NT2/D1 (cell line): ENCODE data around the gene SRPX2.
A peak's percentile ranks its signal among the peaks of the same experiment; 100 is the strongest.

Experiments used
- DNase-seq: peaks from one replicate; pipeline ENCODE4 v3.0.0-alpha.2; 2011; ENCODE audit warnings: low read depth, low spot score
- H3K27me3 ChIP-seq: 2 replicates; pipeline ENCODE4 v1.6.0; 2011; ENCODE audit warnings: mild to moderate bottlenecking; ENCODE audit not compliant: insufficient read length, insufficient read depth
- H3K36me3 ChIP-seq: 2 replicates; pipeline ENCODE4 v1.6.1; 2011; ENCODE audit warnings: mild to moderate bottlenecking, low read length, mixed read lengths; ENCODE audit not compliant: insufficient read depth, insufficient read length
- H3K4me1 ChIP-seq: 2 replicates; pipeline ENCODE4 v1.5.1; 2011; ENCODE audit not compliant: insufficient read depth, insufficient read length
- H3K4me3 ChIP-seq: 2 replicates; pipeline ENCODE4 v1.5.1; 2011; ENCODE audit warnings: low read depth; ENCODE audit not compliant: insufficient read length
- H3K9ac ChIP-seq: 2 replicates; pipeline ENCODE4 v1.6.0; 2011; ENCODE audit warnings: low read depth; ENCODE audit not compliant: insufficient read length
- H3K9me3 ChIP-seq: 2 replicates; pipeline ENCODE4 v1.5.1; 2011; ENCODE audit warnings: mild to moderate bottlenecking, low read length; ENCODE audit not compliant: insufficient read depth
- SUZ12 ChIP-seq: IDR thresholded peaks from 2 replicates; pipeline ENCODE4 v1.6.1; 2011; ENCODE audit not compliant: insufficient read length, insufficient read depth; ENCODE audit errors: extremely low read depth
- YY1 ChIP-seq: IDR thresholded peaks from 2 replicates; pipeline ENCODE4 v1.6.1; 2011; ENCODE audit not compliant: insufficient read length, insufficient read depth
- ZNF274 ChIP-seq: IDR thresholded peaks from 2 replicates; pipeline ENCODE4 v1.6.1; 2011; ENCODE audit warnings: mild to moderate bottlenecking, low read depth, low read length

The SRPX2 gene

DNA sequence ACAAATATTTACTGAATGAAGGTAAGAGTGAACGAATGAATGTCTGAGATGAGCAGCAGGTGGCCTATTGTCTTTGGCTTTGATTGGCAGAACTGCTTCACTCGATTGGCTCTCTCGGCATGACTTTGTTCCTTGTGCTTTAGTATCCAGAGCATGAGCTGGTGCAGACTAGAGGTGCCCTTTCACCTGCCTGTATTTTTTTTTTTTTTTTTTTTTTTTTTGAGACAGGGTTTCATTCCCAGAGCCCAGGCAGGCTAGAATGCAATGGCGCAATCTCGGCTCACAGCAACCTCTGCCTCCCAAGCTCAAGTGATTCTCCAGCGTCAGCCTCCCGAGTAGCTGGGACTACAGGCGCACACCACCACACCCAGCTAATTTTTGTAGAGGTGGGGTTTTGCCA is 38.9 kb downstream of the SRPX2 start:
- DNase-seq: no peak
- TF ChIP-seq SUZ12: no peak
- no peak for TF ChIP-seq YY1
- TF ChIP-seq ZNF274: no peak
- no peaks in the 10 kb centered on the region for H3K27me3 ChIP-seq
- no peaks in the 10 kb centered on the region for H3K9me3 ChIP-seq
- H3K4me1 ChIP-seq: no peaks in the 10 kb centered on the region
- H3K4me3 ChIP-seq: no peak overlapping the region
- H3K9ac ChIP-seq: no peak overlapping the region
- no peaks in the 10 kb centered on the region for H3K36me3 ChIP-seq

DNA sequence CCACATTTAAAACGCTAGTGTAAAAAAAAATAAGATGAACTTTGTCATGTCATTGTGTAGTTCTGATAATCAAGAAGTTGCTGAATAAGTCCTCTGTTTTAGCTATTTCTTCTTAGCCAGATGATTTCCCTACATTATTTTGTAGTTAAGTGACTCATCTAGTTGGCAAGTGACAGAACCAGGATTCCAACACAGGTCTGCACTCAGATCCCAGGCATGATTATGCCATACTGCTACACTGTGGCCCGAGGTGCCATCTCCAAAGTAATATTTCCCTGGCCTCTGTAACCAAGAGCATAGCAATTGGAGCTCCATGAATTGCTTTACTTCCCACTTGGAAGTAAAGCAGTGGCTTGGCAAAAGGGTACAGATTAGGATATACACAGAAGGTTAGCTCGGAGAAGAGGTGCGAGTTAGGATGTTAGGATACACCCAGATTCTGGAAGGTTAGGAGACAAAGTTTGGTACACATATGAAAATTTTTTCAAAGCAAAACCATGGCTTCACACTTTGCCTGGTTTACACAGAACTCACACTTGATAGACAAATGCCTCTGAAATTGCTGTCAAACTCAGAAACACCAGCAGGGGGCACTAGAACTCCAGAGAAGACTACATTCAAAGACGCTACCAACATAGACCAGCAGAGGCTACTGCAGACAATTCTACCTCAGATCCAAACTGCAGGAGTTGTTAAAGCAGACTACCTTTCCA is 41.4 kb downstream of the SRPX2 start:
- Histone ChIP-seq H3K4me3 (no peak overlapping the region), H3K4me1 (no peaks in the 10 kb centered on the region), H3K27me3 (no peaks in the 10 kb centered on the region), H3K9ac (no peak overlapping the region), H3K36me3 (no peaks in the 10 kb centered on the region), H3K9me3 (no peaks in the 10 kb centered on the region)
- TF ChIP-seq YY1 (no peak), ZNF274 (no peak), SUZ12 (no peak)
- DNase-seq: peak; percentile 82

DNA sequence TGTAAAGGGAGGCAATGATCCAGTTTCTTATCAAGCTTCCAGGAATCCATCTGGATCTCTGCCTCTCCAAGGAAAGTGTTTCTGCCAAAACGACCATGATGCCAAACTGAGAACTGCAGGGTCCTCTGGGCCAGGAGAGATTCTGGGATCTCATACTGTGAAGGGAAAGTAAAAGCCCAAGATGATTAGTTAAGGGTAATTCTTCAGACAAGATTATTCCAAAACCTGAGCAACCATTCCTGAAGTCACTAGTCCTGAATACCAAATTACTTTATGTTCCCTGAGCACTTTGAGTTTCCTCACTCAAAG is 42.0 kb downstream of the SRPX2 start:
- Histone ChIP-seq H3K27me3 (no peaks in the 10 kb centered on the region), H3K9me3 (no peaks in the 10 kb centered on the region), H3K9ac (no peak overlapping the region), H3K4me3 (no peak overlapping the region), H3K36me3 (no peaks in the 10 kb centered on the region), H3K4me1 (no peaks in the 10 kb centered on the region)
- TF ChIP-seq ZNF274 (no peak), YY1 (no peak), SUZ12 (no peak)
- no peak for DNase-seq

DNA sequence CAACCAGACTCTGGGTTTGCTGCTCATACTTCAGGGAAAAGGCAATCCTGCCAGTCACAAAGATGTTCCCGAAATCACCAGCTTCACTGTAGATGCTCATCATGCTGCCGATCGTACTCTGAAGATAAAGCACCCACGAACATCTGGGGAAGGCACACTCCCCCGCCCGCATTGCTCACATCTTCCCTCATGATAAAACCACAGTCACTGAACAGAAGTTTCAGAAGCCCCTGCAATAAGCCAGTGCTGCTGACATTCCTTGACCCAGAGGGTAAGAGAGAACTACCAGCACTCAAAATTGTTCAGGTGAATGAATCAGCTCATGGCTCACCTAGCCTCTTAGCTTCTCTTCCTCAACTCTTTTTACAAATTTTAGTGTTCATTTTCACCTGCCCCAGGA is 43.1 kb downstream of the SRPX2 start:
- no peaks in the 10 kb centered on the region for H3K27me3 ChIP-seq
- TF ChIP-seq YY1: no peak
- TF ChIP-seq SUZ12: no peak
- no peak for TF ChIP-seq ZNF274
- H3K36me3 ChIP-seq: no peaks in the 10 kb centered on the region
- H3K9me3 ChIP-seq: no peaks in the 10 kb centered on the region
- no peak overlapping the region for H3K9ac ChIP-seq
- no peak for DNase-seq
- H3K4me1 ChIP-seq: no peaks in the 10 kb centered on the region
- no peak overlapping the region for H3K4me3 ChIP-seq

- Histone ChIP-seq H3K4me3 (no peak overlapping the region), H3K36me3 (no peaks in the 10 kb centered on the region), H3K4me1 (no peaks in the 10 kb centered on the region), H3K27me3 (no peaks in the 10 kb centered on the region), H3K9me3 (no peaks in the 10 kb centered on the region), H3K9ac (no peak overlapping the region)
- TF ChIP-seq SUZ12 (no peak), YY1 (no peak), ZNF274 (no peak)
- DNase-seq: no peak
Measured at GRCh38 chrX:100687546-100687945, 43.5 kb downstream of the SRPX2 start.

DNA sequence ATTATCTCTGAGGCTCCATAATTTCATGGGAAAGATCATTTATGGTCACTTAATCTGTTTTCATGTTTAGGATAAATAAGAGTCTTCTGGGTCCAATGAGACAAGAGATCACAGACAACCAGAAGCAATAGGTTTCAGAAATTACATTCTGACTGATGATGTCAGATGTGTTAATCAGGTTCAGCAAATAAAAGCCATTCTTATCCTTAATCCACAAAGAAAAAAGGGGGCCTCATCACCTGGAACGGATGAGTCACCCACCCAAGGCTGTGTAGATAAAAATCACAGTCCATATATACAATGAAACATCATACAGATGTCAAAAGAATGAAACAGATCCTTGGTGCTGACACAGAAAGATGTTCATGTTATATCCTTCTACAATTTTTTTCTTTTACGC is 51.3 kb downstream of the SRPX2 start:
- Histone ChIP-seq H3K9ac (no peak overlapping the region), H3K4me3 (no peak overlapping the region), H3K9me3 (no peaks in the 10 kb centered on the region), H3K36me3 (no peaks in the 10 kb centered on the region), H3K27me3 (no peaks in the 10 kb centered on the region), H3K4me1 (no peaks in the 10 kb centered on the region)
- no peak for DNase-seq
- TF ChIP-seq ZNF274 (no peak), YY1 (no peak), SUZ12 (no peak)

DNA sequence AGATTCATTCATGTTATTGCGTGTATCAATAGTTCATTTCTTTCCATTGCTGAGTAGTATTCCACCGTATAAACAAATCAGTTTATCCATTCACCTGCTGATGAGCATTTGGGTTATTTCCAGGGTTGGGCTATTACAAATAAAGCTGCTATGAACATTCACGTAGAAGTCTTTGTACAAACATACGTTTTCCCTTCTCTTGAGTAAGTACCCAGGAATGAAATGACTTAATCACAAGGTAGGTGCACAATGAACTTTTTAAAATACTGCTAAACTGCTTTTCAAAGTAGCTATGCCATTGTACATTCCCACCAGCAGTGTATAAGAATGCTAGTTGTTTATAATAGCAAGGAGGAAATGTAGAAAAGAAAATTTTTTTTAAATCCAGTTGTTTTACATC is 52.0 kb downstream of the SRPX2 start:
- no peaks in the 10 kb centered on the region for H3K4me1 ChIP-seq
- H3K9me3 ChIP-seq: no peaks in the 10 kb centered on the region
- DNase-seq: no peak
- peaks cover under 1% of the 10 kb centered on the region for H3K36me3 ChIP-seq
- no peaks in the 10 kb centered on the region for H3K27me3 ChIP-seq
- TF ChIP-seq ZNF274: no peak
- no peak for TF ChIP-seq SUZ12
- TF ChIP-seq YY1: no peak
- no peak overlapping the region for H3K4me3 ChIP-seq
- H3K9ac ChIP-seq: no peak overlapping the region
